ENCODE data around the gene UBAP2.

The UBAP2 gene

GRCh38 chr9:33880211-33881089 lies 168.2 kb downstream of the UBAP2 start:
- DNase-seq (ENCODE audit: low read depth in 2 of 2): no peak

GRCh38 chr9:33878691-33879366 lies 169.9 kb downstream of the UBAP2 start:
- DNase-seq (ENCODE audit: low read depth in 2 of 2): no peak

DNA sequence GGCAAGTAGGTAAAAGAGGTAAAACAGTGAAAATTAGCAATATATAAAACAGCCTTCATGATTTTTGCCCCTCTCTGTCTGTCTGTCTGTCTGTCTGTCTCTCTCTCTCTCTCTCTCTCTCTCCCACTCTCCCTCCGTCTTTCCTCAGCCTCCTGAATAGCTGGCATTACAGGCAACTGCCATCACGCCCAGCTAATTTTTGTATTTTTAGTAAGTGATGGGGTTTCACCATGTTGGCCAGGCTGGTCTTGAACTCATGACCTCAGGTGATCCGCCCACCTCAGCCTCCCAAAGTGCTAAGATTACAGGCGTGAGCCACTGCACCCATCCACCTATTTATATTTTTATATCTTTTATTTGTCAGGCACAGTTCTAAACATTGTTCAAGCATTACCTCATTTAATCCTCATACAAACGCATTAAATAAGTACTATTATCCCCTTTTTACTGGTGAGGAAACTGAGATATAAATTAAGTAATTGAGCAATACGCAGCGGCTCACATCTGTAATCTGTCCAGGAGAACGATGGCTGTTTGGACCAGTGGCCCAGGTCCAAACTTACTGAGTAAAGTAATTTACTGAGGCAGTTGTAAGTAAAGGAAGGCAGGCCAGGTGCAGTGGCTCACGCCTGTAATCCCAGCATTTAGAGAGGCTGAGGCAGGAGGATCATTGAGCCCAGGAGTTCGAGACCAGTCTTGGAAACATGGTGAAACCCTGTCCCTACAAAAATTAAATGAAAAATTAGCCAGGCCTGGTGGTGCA lies 170.8 kb downstream of the UBAP2 start:
- DNase-seq (ENCODE audit: low read depth in 2 of 2): no peak
